CD4-positive, alpha-beta T cell treated with Interleukin-4 for 4 hours (primary cell): ENCODE data around the gene CRYGN.
A peak's percentile ranks its signal among the peaks of the same experiment; 100 is the strongest.

Experiments
- DNase-seq: peaks from one replicate; pipeline ENCODE4 v3.0.0-alpha.2; 2020

CRYGN gene

GRCh38 chr7:151425670-151426440, 14.1 kb downstream of the CRYGN start:
- DNase-seq = no peak

GRCh38 chr7:151424799-151425198, 15.1 kb downstream of the CRYGN start:
- no peak for DNase-seq

- no peak for DNase-seq
Measured at GRCh38 chr7:151423936-151424335, 16.0 kb downstream of the CRYGN start.

- no peak for DNase-seq
Measured at GRCh38 chr7:151423226-151423625, 16.7 kb downstream of the CRYGN start.

GRCh38 chr7:151422212-151422611, 17.7 kb downstream of the CRYGN start:
- no peak for DNase-seq

- no peak for DNase-seq
Measured at GRCh38 chr7:151420144-151420543, 19.8 kb downstream of the CRYGN start.

- no peak for DNase-seq
Measured at GRCh38 chr7:151416941-151417315, 23.0 kb downstream of the CRYGN start.

GRCh38 chr7:151416112-151416940, 23.6 kb downstream of the CRYGN start:
- DNase-seq = no peak

- no peak for DNase-seq
Measured at GRCh38 chr7:151415375-151416105, 24.4 kb downstream of the CRYGN start.

- no peak for DNase-seq
Measured at GRCh38 chr7:151413241-151413640, 26.7 kb downstream of the CRYGN start.

- DNase-seq = no peak
Measured at GRCh38 chr7:151412318-151412717, 27.6 kb downstream of the CRYGN start.

GRCh38 chr7:151411551-151411950, 28.4 kb downstream of the CRYGN start:
- no peak for DNase-seq

- DNase-seq = peak; percentile 28
Measured at GRCh38 chr7:151410405-151411390, 29.2 kb downstream of the CRYGN start.

GRCh38 chr7:151409667-151410404, 30.1 kb downstream of the CRYGN start, which contains the start of gene WDR86:
Gene WDR86, minus strand, starts transcription at chr7:151410038. Its CDS starts 449 bp downstream, at chr7:151409589.
- DNase-seq = peak; percentile 24

GRCh38 chr7:151408839-151409666, 30.9 kb downstream of the CRYGN start:
- peak; percentile 94 for DNase-seq

GRCh38 chr7:151408498-151408838, 31.5 kb downstream of the CRYGN start:
- no peak for DNase-seq

- no peak for DNase-seq
Measured at GRCh38 chr7:151406886-151407583, 32.9 kb downstream of the CRYGN start.

- DNase-seq = no peak
Measured at GRCh38 chr7:151406051-151406875, 33.7 kb downstream of the CRYGN start.

GRCh38 chr7:151405588-151405987, 34.4 kb downstream of the CRYGN start:
- DNase-seq = no peak
